K562 (cell line): ENCODE data around the gene BNIPL. TPM values are rescaled to one million over a fixed set of nuclear protein-coding genes. Genes with fewer than 3 reads are reported as not detected.
A peak's percentile ranks its signal among the peaks of the same experiment; 100 is the strongest.

Experiments
- AFF1 ChIP-seq, 2 experiments: fragments of 450-650 bp; IDR thresholded peaks; 2 replicates each; pipeline ENCODE4 v1.6.1; 2018; ENCODE audit warnings: mild to moderate bottlenecking in 2 of 2, low read depth in 1 of 2; ENCODE audit not compliant: partially characterized antibody in 2 of 2
- BMI1 ChIP-seq: fragments of 150-350 bp; IDR thresholded peaks from 2 replicates; pipeline ENCODE4 v1.6.1; 2014; ENCODE audit warnings: low read length
- EP300 ChIP-seq: IDR thresholded peaks from 2 replicates; pipeline ENCODE4 v1.6.1; 2012; ENCODE audit warnings: low read length, improper control_type of control experiment
- FIP1L1 ChIP-seq: fragments of 200-400 bp; formaldehyde crosslinking; IDR thresholded peaks from 2 replicates; pipeline ENCODE4 v1.6.1; 2018; ENCODE audit warnings: mild to moderate bottlenecking, low read depth, low read length; ENCODE audit not compliant: poor library complexity, severe bottlenecking
- FOXJ2 ChIP-seq: fragments of 200-800 bp; sonication (Bioruptor generic); IDR thresholded peaks from 2 replicates; pipeline ENCODE4 v1.6.1; 2016; ENCODE audit warnings: missing genetic modification characterization, missing compliant biosample characterization
- FOXP1 ChIP-seq: sonication (generic); formaldehyde crosslinking; IDR thresholded peaks from 2 replicates; pipeline ENCODE4 v1.8.0; 2022; ENCODE audit warnings: mild to moderate bottlenecking, missing genetic modification reagents
- GABPB1 ChIP-seq: sonication (generic); formaldehyde crosslinking; IDR thresholded peaks from 2 replicates; pipeline ENCODE4 v1.8.0; 2022; ENCODE audit warnings: mild to moderate bottlenecking, missing genetic modification reagents
- HDGF ChIP-seq: fragments of 450-650 bp; IDR thresholded peaks from 2 replicates; pipeline ENCODE4 v1.6.1; 2016
- LEF1 ChIP-seq: fragments of 450-650 bp; IDR thresholded peaks from 2 replicates; pipeline ENCODE4 v1.6.1; 2016; ENCODE audit warnings: mild to moderate bottlenecking
- NR0B1 ChIP-seq: fragments of 450-650 bp; IDR thresholded peaks from one replicate; pipeline ENCODE4 v1.6.1; 2018; ENCODE audit warnings: mild to moderate bottlenecking, moderate library complexity; ENCODE audit not compliant: partially characterized antibody
- PKNOX1 ChIP-seq: fragments of 450-650 bp; IDR thresholded peaks from 2 replicates; pipeline ENCODE4 v1.6.1; 2016
- SMAD3 ChIP-seq: fragments of 450-650 bp; formaldehyde crosslinking; conservative IDR thresholded peaks from 2 replicates; pipeline ENCODE4 v1.4.0; 2020; ENCODE audit warnings: mild to moderate bottlenecking
- SNIP1 ChIP-seq: fragments of 450-650 bp; IDR thresholded peaks from 2 replicates; pipeline ENCODE4 v1.7.1; 2017; ENCODE audit warnings: low read depth, mild to moderate bottlenecking
- SNRNP70 ChIP-seq: fragments of 200-400 bp; formaldehyde crosslinking; optimal IDR thresholded peaks from 2 replicates; pipeline ENCODE3; 2017; ENCODE audit warnings: low read depth, low read length
- STAG1 ChIP-seq: sonication (generic); formaldehyde crosslinking; IDR thresholded peaks from 2 replicates; pipeline ENCODE4 v1.5.0; 2020; ENCODE audit warnings: missing genetic modification reagents, borderline replicate concordance
- SUPT5H ChIP-seq: fragments of 450-650 bp; IDR thresholded peaks from 2 replicates; pipeline ENCODE4 v1.6.1; 2016
- TCF7 ChIP-seq: sonication (generic); IDR thresholded peaks from 2 replicates; pipeline ENCODE4 v1.6.1; 2016; ENCODE audit warnings: antibody characterized with exemption, borderline replicate concordance
- VEZF1 ChIP-seq: fragments of 200-800 bp; sonication (Bioruptor generic); IDR thresholded peaks from 2 replicates; pipeline ENCODE4 v1.6.1; 2017; ENCODE audit warnings: missing genetic modification characterization, missing compliant biosample characterization
- ZBTB26 ChIP-seq: fragments of 450-650 bp; formaldehyde crosslinking; IDR thresholded peaks from 2 replicates; pipeline ENCODE4 v1.4.0; 2022; ENCODE audit warnings: missing genetic modification characterization
- ZNF197 ChIP-seq: fragments of 200-800 bp; sonication (Bioruptor generic); IDR thresholded peaks from 2 replicates; pipeline ENCODE4 v1.6.1; 2016; ENCODE audit warnings: low read depth, missing genetic modification characterization, missing compliant biosample characterization
- ZNF584 ChIP-seq: fragments of 200-800 bp; sonication (Bioruptor generic); IDR thresholded peaks from 2 replicates; pipeline ENCODE4 v1.6.1; 2016; ENCODE audit warnings: low read depth, mild to moderate bottlenecking, missing genetic modification characterization, missing compliant biosample characterization
- polyA plus RNA-seq, 8 experiments: library from polyadenylated mRNA; depleted of rRNA in 4 of 8; stranded (reverse) in 5 of 8; unstranded in 3 of 8; fragments of >200 nt; fragmentation: Nextera tagmentation in 2 of 8; fragmentation: Illumina TruSeq in 1 of 8; extraction: Ambion mirVana in 2 of 8; extraction: Trizol in 1 of 8; gene quantifications; 2 replicates each; pipeline versions ENCODE4 v1.2.1 to v1.2.3, GENCODE V29; 2011 to 2014; ENCODE audit warnings: inconsistent platforms in 1 of 8, missing spikeins in 1 of 8
- total RNA-seq, 7 experiments: library from RNA; depleted of rRNA in 6 of 7; stranded (reverse); fragments of >200 nt in 6 of 7; fragmentation: Illumina TruSeq in 2 of 7; extraction: Trizol in 2 of 7; gene quantifications; 2 replicates each; pipeline versions ENCODE4 v1.2.1 to v1.2.3, GENCODE V29; 2011 to 2021; ENCODE audit warnings: low replicate concordance in 1 of 7

The BNIPL gene
- total and polyA plus RNA-seq, 9 of the 15 experiments (the other 6 are each of a cell fraction or from before 2014, with no cell fraction given): 0.08 to 1.4 (median 0.68) TPM

GRCh38 chr1:151054971-151055547 lies 18.7 kb downstream of the BNIPL start (continued):
- no peak for TF ChIP-seq SNRNP70
- TF ChIP-seq ZNF584 (CRISPR knock-in tag): no peak
- TF ChIP-seq EP300: peak; percentile 84
- TF ChIP-seq ZNF197: no peak
- TF ChIP-seq AFF1 (IDR thresholded peaks at IDR 0.05; ENCODE audit: low read depth in 1 of 2, partially characterized antibody in 2 of 2): peak in 1 of 2 experiments; percentile 54
- TF ChIP-seq BMI1: no peak
- TF ChIP-seq VEZF1: peak; percentile 65
- no peak for TF ChIP-seq SNIP1
- TF ChIP-seq LEF1: peak; percentile 86
- no peak for TF ChIP-seq STAG1
- no peak for TF ChIP-seq SMAD3 (CRISPR knock-in tag)
- TF ChIP-seq ZBTB26 (CRISPR knock-in tag): peak; percentile 88; the same call in 1 of the 2 replicates
- TF ChIP-seq TCF7: no peak
- TF ChIP-seq GABPB1 (CRISPR knock-in tag): no peak; the same call in 1 of the 2 replicates
- no peak for TF ChIP-seq FIP1L1
- TF ChIP-seq HDGF: peak; percentile 92
- peak; percentile 87 for TF ChIP-seq PKNOX1
- no peak for TF ChIP-seq NR0B1
- TF ChIP-seq FOXJ2 (tag): no peak
- peak; percentile 71 for TF ChIP-seq SUPT5H
- no peak for TF ChIP-seq FOXP1 (CRISPR knock-in tag)
